Naive thymus-derived CD4-positive, alpha-beta T cell (primary cell): ENCODE measurements around the gene TFG. TPM values are rescaled to one million over a fixed set of nuclear protein-coding genes. Genes with fewer than 3 reads are reported as not detected.

ENCODE experiments used
- ATAC-seq: fragments of 150-1000 bp; cut with Tn5 transposase; 2 replicates; pipeline ENCODE4 v1.10.0; 2021; ENCODE audit warnings: mild to moderate bottlenecking, moderate library complexity
- CTCF ChIA-PET: fragments of 350-600 bp; sonication (Branson Sonifier 250); formaldehyde crosslinking; loops from one replicate; lab custom pipeline; 2021; ENCODE audit warnings: antibody characterized with exemption; lab: Charles Lee
- POLR2A ChIA-PET: fragments of 350-600 bp; sonication (Branson Sonifier 250); formaldehyde crosslinking; loops from one replicate; lab custom pipeline; 2021; ENCODE audit warnings: antibody characterized with exemption, inconsistent platforms; lab: Charles Lee
- DNase-seq, 9 donors: peaks; one replicate each; pipeline versions ENCODE4 v3.0.0 to v3.0.0-alpha.2; 2020 to 2022; ENCODE audit warnings: mixed read lengths in 1 of 9
- H3K27ac ChIP-seq: one replicate; pipeline ENCODE4 v1.7.0; 2013; ENCODE audit warnings: mild to moderate bottlenecking, low read depth, low read length, moderate library complexity
- H3K27me3 ChIP-seq, 2 donors: one replicate each; pipeline ENCODE4 v1.7.0; 2013; ENCODE audit warnings: low read length in 2 of 2, mild to moderate bottlenecking in 2 of 2, moderate library complexity in 2 of 2; ENCODE audit not compliant: control insufficient read depth in 2 of 2, insufficient read depth in 2 of 2
- H3K36me3 ChIP-seq, 3 experiments: 1 replicate in 2 of 3; 2 replicates in 1 of 3; pipeline ENCODE4 v1.7.0; 2013; ENCODE audit warnings: low read length in 3 of 3, mild to moderate bottlenecking in 3 of 3, moderate library complexity in 1 of 3; ENCODE audit not compliant: insufficient read depth in 3 of 3, control insufficient read depth in 2 of 3
- H3K4me1 ChIP-seq, 2 donors: one replicate each; pipeline ENCODE4 v1.7.0; 2013; ENCODE audit warnings: low read length in 2 of 2, mild to moderate bottlenecking in 2 of 2, moderate library complexity in 1 of 2; ENCODE audit not compliant: control insufficient read depth in 2 of 2, insufficient read depth in 2 of 2
- H3K4me3 ChIP-seq: 2 replicates; pipeline ENCODE4 v1.7.0; 2013; ENCODE audit warnings: mild to moderate bottlenecking, low read length
- H3K9me3 ChIP-seq, 3 experiments: 1 replicate in 2 of 3; 2 replicates in 1 of 3; pipeline ENCODE4 v1.7.0; 2013; ENCODE audit warnings: low read length in 3 of 3; ENCODE audit not compliant: control insufficient read depth in 2 of 3
- H3K27ac Mint-ChIP-seq, 9 donors: one replicate each; pipeline ENCODE4 v1.8.0; 2020 to 2022; ENCODE audit warnings: mixed read lengths in 9 of 9, mild to moderate bottlenecking in 8 of 9, moderate library complexity in 5 of 9, inconsistent platforms in 2 of 9
- H3K27me3 Mint-ChIP-seq, 5 donors: one replicate each; pipeline ENCODE4 v1.8.0; 2021 to 2022; ENCODE audit warnings: mixed read lengths in 5 of 5, mild to moderate bottlenecking in 1 of 5
- H3K36me3 Mint-ChIP-seq, 5 donors: one replicate each; pipeline ENCODE4 v1.8.0; 2020 to 2022; ENCODE audit warnings: mixed read lengths in 5 of 5, mild to moderate bottlenecking in 3 of 5, inconsistent platforms in 1 of 5
- H3K4me1 Mint-ChIP-seq, 7 donors: one replicate each; pipeline ENCODE4 v1.8.0; 2020 to 2022; ENCODE audit warnings: mixed read lengths in 7 of 7, mild to moderate bottlenecking in 3 of 7, inconsistent platforms in 1 of 7
- H3K4me3 Mint-ChIP-seq, 10 donors: one replicate each; pipeline ENCODE4 v1.8.0; 2020 to 2022; ENCODE audit warnings: mild to moderate bottlenecking in 10 of 10, mixed read lengths in 10 of 10, moderate library complexity in 6 of 10, inconsistent platforms in 2 of 10
- H3K9me3 Mint-ChIP-seq, 11 donors: one replicate each; pipeline ENCODE4 v1.8.0; 2020 to 2022; ENCODE audit warnings: mixed read lengths in 11 of 11, mild to moderate bottlenecking in 4 of 11, inconsistent platforms in 1 of 11, moderate library complexity in 1 of 11
- intact Hi-C, 2 donors: fragments of 100-400 bp; cut with micrococcal nuclease; formaldehyde crosslinking; loops; one replicate each; pipeline ENCODE4 v1.15.1; 2023
- polyA plus RNA-seq, 2 donors: library from polyadenylated mRNA; unstranded; fragments of 300-500 nt; fragmentation: Illumina TruSeq; gene quantifications; one replicate each; pipeline ENCODE4 v1.2.3, GENCODE V29; 2021
- total RNA-seq, 6 experiments: library from RNA in 5 of 6; stranded (reverse) in 5 of 6; gene quantifications; 1 replicate in 5 of 6; 2 replicates in 1 of 6; pipeline ENCODE4 v1.2.3 and lab custom pipeline; 2021 to 2026

Gene TFG
- total and polyA plus RNA-seq, 7 experiments from 2014 or later, result 40.8 to 72.2 (median 45.6) TPM

GRCh38 chr3:100696161-100696560, 13.1 kb upstream of the TFG start:
- DNase-seq, result no peak
- no peak overlapping the region for H3K4me3 ChIP-seq
- Mint-ChIP-seq H3K36me3 (no peaks in the 10 kb centered on the region), H3K27ac (no peak overlapping the region), H3K27me3 (peaks cover 43 to 73% (median 66%) of the 10 kb centered on the region in 5 donors), H3K4me3 (no peak overlapping the region), H3K9me3 (peaks cover 0 to 4% (median 0%) of the 10 kb centered on the region in 11 donors), H3K4me1 (no peaks in the 10 kb centered on the region)
- no peaks in the 10 kb centered on the region for H3K27me3 ChIP-seq
- intact Hi-C loops, result no loop called here
- ChIA-PET CTCF (no interaction called here), POLR2A (no interaction called here)
- no peaks in the 10 kb centered on the region for H3K36me3 ChIP-seq
- no peak for ATAC-seq
- no peaks in the 10 kb centered on the region for H3K9me3 ChIP-seq
- no peak overlapping the region for H3K27ac ChIP-seq
- no peaks in the 10 kb centered on the region for H3K4me1 ChIP-seq

- intact Hi-C loops, result no loop called here
- POLR2A ChIA-PET, result no interaction called here
- ATAC-seq, result no peak
- H3K4me1 ChIP-seq, result no peaks in the 10 kb centered on the region
- H3K36me3 ChIP-seq, result no peaks in the 10 kb centered on the region
- H3K4me3 ChIP-seq, result no peak overlapping the region
- H3K36me3 Mint-ChIP-seq, result no peaks in the 10 kb centered on the region
- H3K27me3 Mint-ChIP-seq, result peaks cover 40 to 74% (median 65%) of the 10 kb centered on the region in 5 donors
- CTCF ChIA-PET, result no interaction called here
- H3K27me3 ChIP-seq, result no peaks in the 10 kb centered on the region
- H3K4me3 Mint-ChIP-seq, result no peak overlapping the region
- no peak overlapping the region for H3K27ac Mint-ChIP-seq
- no peaks in the 10 kb centered on the region for H3K9me3 ChIP-seq
- H3K27ac ChIP-seq, result no peak overlapping the region
- peaks cover 0 to 4% (median 0%) of the 10 kb centered on the region in 11 donors for H3K9me3 Mint-ChIP-seq
- DNase-seq, result no peak
- H3K4me1 Mint-ChIP-seq, result no peaks in the 10 kb centered on the region
These were observed 12.1 kb upstream of the TFG start for GRCh38 chr3:100697172-100697571.

- intact Hi-C loops, result no loop called here
- H3K27ac Mint-ChIP-seq, result no peak overlapping the region
- H3K36me3 ChIP-seq, result no peaks in the 10 kb centered on the region
- no peaks in the 10 kb centered on the region for H3K4me1 Mint-ChIP-seq
- H3K27me3 ChIP-seq, result no peaks in the 10 kb centered on the region
- H3K9me3 Mint-ChIP-seq, result peaks cover 0 to 4% (median 0%) of the 10 kb centered on the region in 11 donors
- ATAC-seq (no peak), DNase-seq (no peak)
- no peaks in the 10 kb centered on the region for H3K36me3 Mint-ChIP-seq
- ChIA-PET CTCF (no interaction called here), POLR2A (interaction anchor here (0.7 kb wide), 1 partner anchor 877 kb away, joined by 4 read pairs; no protein-coding TSS in a partner anchor)
- H3K4me3 Mint-ChIP-seq, result no peak overlapping the region
- H3K27ac ChIP-seq, result no peak overlapping the region
- no peaks in the 10 kb centered on the region for H3K4me1 ChIP-seq
- peaks cover 35 to 72% (median 61%) of the 10 kb centered on the region in 5 donors for H3K27me3 Mint-ChIP-seq
- no peak overlapping the region for H3K4me3 ChIP-seq
- no peaks in the 10 kb centered on the region for H3K9me3 ChIP-seq
These were observed 11.5 kb upstream of the TFG start for GRCh38 chr3:100697723-100698285.

- Histone ChIP-seq H3K27ac (no peak overlapping the region), H3K27me3 (no peaks in the 10 kb centered on the region), H3K36me3 (no peaks in the 10 kb centered on the region), H3K4me3 (no peak overlapping the region), H3K9me3 (no peaks in the 10 kb centered on the region), H3K4me1 (no peaks in the 10 kb centered on the region)
- intact Hi-C loops, result no loop called here
- H3K27ac Mint-ChIP-seq, result no peak overlapping the region
- no peaks in the 10 kb centered on the region for H3K4me1 Mint-ChIP-seq
- no peak overlapping the region for H3K4me3 Mint-ChIP-seq
- POLR2A ChIA-PET, result interaction anchor here (0.7 kb wide), 1 partner anchor 876 kb away, joined by 4 read pairs; no protein-coding TSS in a partner anchor
- ATAC-seq, result no peak
- DNase-seq, result no peak
- H3K27me3 Mint-ChIP-seq, result peaks cover 40 to 70% (median 56%) of the 10 kb centered on the region in 5 donors
- H3K36me3 Mint-ChIP-seq, result no peaks in the 10 kb centered on the region
- peaks cover 0 to 2% (median 0%) of the 10 kb centered on the region in 11 donors for H3K9me3 Mint-ChIP-seq
- CTCF ChIA-PET, result no interaction called here
These were observed 10.6 kb upstream of the TFG start for GRCh38 chr3:100698736-100699135.

- intact Hi-C loops, result loop anchor here in 1 of 2 donors (10.0 kb wide), 1 partner anchor 1074 kb away; the partner anchor contains the start of gene NXPE3
- H3K9me3 Mint-ChIP-seq, result peaks cover 0 to 2% (median 0%) of the 10 kb centered on the region in 11 donors
- H3K4me3 Mint-ChIP-seq, result no peak overlapping the region
- Histone ChIP-seq H3K27me3 (no peaks in the 10 kb centered on the region), H3K4me3 (no peak overlapping the region), H3K4me1 (no peaks in the 10 kb centered on the region), H3K36me3 (no peaks in the 10 kb centered on the region), H3K9me3 (no peaks in the 10 kb centered on the region), H3K27ac (no peak overlapping the region)
- H3K4me1 Mint-ChIP-seq, result no peaks in the 10 kb centered on the region
- POLR2A ChIA-PET, result no interaction called here
- no peaks in the 10 kb centered on the region for H3K36me3 Mint-ChIP-seq
- CTCF ChIA-PET, result no interaction called here
- peaks cover 33 to 61% (median 51%) of the 10 kb centered on the region in 5 donors for H3K27me3 Mint-ChIP-seq
- H3K27ac Mint-ChIP-seq, result no peak overlapping the region
- DNase-seq, result no peak
- ATAC-seq, result no peak
These were observed 8.6 kb upstream of the TFG start for GRCh38 chr3:100700708-100701107.

- no peak for DNase-seq
- peaks cover 24 to 53% (median 42%) of the 10 kb centered on the region in 5 donors for H3K27me3 Mint-ChIP-seq
- CTCF ChIA-PET, result no interaction called here
- H3K4me1 ChIP-seq, result no peaks in the 10 kb centered on the region
- no peaks in the 10 kb centered on the region for H3K36me3 ChIP-seq
- no peak overlapping the region for H3K27ac Mint-ChIP-seq
- intact Hi-C loops, result loop anchor here in 1 of 2 donors (10.0 kb wide), 1 partner anchor 1072 kb away; the partner anchor contains the start of gene NXPE3
- POLR2A ChIA-PET, result no interaction called here
- H3K9me3 ChIP-seq, result no peaks in the 10 kb centered on the region
- H3K9me3 Mint-ChIP-seq, result no peaks in the 10 kb centered on the region
- no peak overlapping the region for H3K27ac ChIP-seq
- no peaks in the 10 kb centered on the region for H3K4me1 Mint-ChIP-seq
- no peaks in the 10 kb centered on the region for H3K36me3 Mint-ChIP-seq
- no peak for ATAC-seq
- H3K27me3 ChIP-seq, result no peaks in the 10 kb centered on the region
- H3K4me3 ChIP-seq, result no peak overlapping the region
- no peak overlapping the region for H3K4me3 Mint-ChIP-seq
These were observed 7.0 kb upstream of the TFG start for GRCh38 chr3:100702082-100702979.
